Measurements from ENCODE around the gene EPHA10. TPM values are rescaled to one million over a fixed set of nuclear protein-coding genes. Genes with fewer than 3 reads are reported as not detected.

The EPHA10 gene
- total RNA-seq, 6 donors from 2014 or later = 0.76 to 1.7 (median 0.92) TPM; not detected in 2

DNA sequence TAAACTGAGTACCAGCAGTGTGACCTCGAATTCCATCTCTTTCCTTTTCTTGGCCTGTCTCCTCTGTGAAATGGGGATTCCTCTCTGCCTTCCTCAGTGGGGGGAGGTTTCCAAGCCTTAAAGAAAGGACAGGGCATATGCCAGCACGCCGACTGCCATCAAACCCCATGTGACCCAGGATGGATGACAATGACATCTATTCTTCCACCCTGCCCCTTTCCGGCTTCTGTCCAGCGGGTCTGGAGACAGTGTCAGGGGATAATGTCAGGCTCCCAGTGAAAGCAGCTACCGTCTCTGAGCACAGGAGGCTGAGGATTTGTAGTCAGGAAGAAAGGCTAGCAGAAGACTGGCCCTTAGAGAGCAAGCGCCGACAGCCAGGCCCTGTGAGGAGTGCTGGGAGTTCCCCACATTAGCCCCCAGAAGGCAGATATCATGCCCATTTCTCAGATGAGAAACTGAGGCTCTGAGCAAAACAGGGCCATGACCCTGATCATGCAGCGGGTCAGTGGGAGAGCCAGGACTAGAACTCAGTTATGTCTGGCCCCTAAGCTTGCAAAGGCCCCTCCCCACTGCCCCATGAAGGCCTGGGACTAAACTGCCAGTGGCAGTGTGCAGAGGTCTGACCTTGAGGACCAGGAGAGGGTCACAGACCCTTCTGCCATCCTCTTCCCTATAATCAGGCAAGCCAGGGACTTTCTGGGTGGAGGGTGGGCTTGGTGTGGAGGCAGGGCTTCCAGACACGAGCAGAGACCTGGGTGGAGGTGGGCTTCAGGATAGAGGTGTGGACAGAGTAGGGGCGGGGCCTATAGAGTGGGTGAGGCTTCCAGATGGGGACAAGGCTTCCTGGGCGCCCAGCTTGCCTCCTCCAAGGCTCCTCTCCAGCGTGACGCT, 42.5 kb downstream of the EPHA10 start:
- no peaks in the 10 kb centered on the region for H3K27me3 ChIP-seq
- 73 to 77% methylated on average over 11 to 14 of the region's 14 CpGs for WGBS, 2 donors
- ATAC-seq (ENCODE audit: low FRiP score in 2 of 2) (no peak), DNase-seq (no peak)
- H3K4me3 ChIP-seq = no peak overlapping the region
- no peaks in the 10 kb centered on the region for H3K36me3 ChIP-seq
- TF ChIP-seq, protein P1, sequence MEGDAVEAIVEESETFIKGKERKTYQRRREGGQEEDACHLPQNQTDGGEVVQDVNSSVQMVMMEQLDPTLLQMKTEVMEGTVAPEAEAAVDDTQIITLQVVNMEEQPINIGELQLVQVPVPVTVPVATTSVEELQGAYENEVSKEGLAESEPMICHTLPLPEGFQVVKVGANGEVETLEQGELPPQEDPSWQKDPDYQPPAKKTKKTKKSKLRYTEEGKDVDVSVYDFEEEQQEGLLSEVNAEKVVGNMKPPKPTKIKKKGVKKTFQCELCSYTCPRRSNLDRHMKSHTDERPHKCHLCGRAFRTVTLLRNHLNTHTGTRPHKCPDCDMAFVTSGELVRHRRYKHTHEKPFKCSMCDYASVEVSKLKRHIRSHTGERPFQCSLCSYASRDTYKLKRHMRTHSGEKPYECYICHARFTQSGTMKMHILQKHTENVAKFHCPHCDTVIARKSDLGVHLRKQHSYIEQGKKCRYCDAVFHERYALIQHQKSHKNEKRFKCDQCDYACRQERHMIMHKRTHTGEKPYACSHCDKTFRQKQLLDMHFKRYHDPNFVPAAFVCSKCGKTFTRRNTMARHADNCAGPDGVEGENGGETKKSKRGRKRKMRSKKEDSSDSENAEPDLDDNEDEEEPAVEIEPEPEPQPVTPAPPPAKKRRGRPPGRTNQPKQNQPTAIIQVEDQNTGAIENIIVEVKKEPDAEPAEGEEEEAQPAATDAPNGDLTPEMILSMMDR (IDR thresholded peaks at IDR 0.05) = no peak
- no peak for TF ChIP-seq POLR2A (IDR thresholded peaks at IDR 0.05)
- no peak for TF ChIP-seq EP300 (IDR thresholded peaks at IDR 0.05)
- no peak for TF ChIP-seq POLR2AphosphoS5 (IDR thresholded peaks at IDR 0.05)
- H3K4me1 ChIP-seq = no peaks in the 10 kb centered on the region
- H3K9me3 ChIP-seq = no peaks in the 10 kb centered on the region
- no peak overlapping the region for H3K27ac ChIP-seq

DNA sequence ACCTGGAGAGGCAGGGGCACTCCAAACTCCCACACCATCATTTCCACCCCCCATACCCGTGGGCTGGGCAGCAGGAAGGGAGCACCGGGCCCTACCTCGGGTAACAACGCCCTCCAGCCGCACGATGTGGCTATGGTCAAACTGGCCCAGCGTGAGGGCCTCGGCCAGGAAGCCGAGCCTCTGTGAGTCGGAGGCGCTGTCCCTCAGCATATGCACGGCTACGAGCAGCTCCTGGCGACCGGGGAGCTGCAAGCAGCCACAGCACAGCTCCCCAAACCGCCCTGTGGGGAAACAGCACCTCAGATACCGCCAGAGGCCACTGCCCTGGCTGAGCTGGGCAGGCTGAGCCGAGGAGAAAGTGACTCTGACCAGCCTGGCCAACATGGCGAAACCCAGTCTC, 43.4 kb downstream of the EPHA10 start:
- WGBS, 2 donors = 43 to 49% methylated on average over 8 to 19 of the region's 19 CpGs
- no peaks in the 10 kb centered on the region for H3K4me1 ChIP-seq
- DNase-seq = peak in 1 of 2 donors; percentile 55
- H3K4me3 ChIP-seq = no peak overlapping the region
- H3K9me3 ChIP-seq = no peaks in the 10 kb centered on the region
- H3K27ac ChIP-seq = no peak overlapping the region
- no peaks in the 10 kb centered on the region for H3K27me3 ChIP-seq
- no peaks in the 10 kb centered on the region for H3K36me3 ChIP-seq
- no peak for ATAC-seq (ENCODE audit: low FRiP score in 2 of 2)
- TF ChIP-seq, protein P1 (IDR thresholded peaks at IDR 0.05) = no peak
- TF ChIP-seq EP300 (IDR thresholded peaks at IDR 0.05) = no peak
- TF ChIP-seq POLR2AphosphoS5 (IDR thresholded peaks at IDR 0.05) = no peak
- TF ChIP-seq POLR2A (IDR thresholded peaks at IDR 0.05) = no peak

DNA sequence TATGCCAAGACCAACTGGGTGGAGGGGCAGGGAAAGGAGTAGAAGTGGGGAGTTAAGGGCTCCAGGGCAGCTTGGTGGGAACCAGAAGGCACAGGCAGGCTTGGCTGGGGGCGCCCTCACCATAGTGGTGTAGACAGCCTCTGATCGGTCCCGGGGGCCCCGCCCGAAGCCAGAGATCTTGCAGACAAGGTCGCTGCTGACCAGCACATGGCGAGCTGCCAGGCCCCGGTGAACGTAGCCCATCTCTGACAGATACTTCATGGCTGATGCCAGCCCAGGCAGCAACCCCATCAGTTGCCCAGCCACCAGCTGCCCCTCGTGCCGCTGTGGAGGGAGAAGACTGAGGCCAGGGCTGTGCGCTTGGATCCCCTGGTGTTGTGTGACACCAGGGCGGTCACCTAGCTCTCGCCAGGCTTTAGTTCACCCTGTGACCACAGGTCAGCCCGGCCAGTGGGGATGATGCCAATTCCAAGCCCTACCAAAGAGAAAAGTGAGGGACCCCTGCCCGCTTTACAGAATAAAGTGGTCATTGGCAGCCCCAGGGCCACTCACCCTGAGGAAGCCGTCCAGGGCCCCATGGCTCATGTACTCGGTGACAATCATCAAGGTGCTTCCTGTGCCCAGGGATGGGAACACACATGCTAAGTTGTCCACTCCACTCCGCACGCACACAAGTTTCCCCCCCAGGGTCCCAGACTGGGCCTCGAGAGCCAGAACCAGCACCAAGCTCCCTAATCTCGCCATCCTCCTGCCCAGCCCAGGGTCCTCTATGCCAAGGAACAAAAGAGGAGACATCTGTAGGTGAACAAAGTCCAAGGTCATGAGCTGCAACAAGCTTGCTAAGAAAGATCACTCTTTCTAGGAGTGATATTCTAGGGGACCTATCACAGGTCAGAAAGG, 44.4 kb downstream of the EPHA10 start:
- Histone ChIP-seq H3K36me3 (no peaks in the 10 kb centered on the region), H3K27ac (no peak overlapping the region), H3K4me1 (no peaks in the 10 kb centered on the region), H3K4me3 (no peak overlapping the region), H3K9me3 (no peaks in the 10 kb centered on the region), H3K27me3 (no peaks in the 10 kb centered on the region)
- TF ChIP-seq, protein P1 (IDR thresholded peaks at IDR 0.05) = no peak
- no peak for TF ChIP-seq EP300 (IDR thresholded peaks at IDR 0.05)
- no peak for TF ChIP-seq POLR2A (IDR thresholded peaks at IDR 0.05)
- no peak for TF ChIP-seq POLR2AphosphoS5 (IDR thresholded peaks at IDR 0.05)
- 83 to 84% methylated on average over 14 to 21 of the region's 22 CpGs for WGBS, 2 donors
- no peak for ATAC-seq (ENCODE audit: low FRiP score in 2 of 2)
- peak in 1 of 2 donors; percentile 84 for DNase-seq

DNA sequence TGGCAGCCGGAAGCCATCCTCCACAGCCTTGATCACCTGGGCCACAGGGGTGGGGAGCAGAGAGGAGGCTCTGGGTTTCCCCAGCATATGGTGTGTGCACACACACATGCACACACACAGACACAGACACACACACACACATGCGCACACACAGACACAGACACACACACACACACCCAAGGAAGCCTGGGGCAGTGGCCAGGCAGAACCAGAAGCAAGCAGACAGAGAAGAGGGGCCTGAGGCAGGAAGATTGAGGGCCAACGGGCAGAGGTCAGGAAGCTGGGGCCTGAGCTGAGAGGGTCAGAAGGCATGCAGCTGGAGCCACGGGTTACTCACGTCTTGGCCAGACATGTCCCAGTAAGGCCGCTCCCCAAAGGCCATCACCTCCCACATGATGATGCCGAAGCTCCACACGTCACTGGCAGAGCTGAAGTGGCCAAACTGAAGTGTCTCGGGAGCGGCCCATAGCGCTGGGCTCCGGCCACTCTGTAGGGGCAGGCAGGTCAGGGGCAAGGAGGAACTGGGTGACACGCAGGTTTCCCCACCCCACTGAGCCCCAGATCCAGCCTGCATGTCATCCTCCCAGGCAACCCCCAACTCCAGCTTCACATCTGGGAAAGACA, 45.2 kb downstream of the EPHA10 start:
- Histone ChIP-seq H3K4me3 (no peak overlapping the region), H3K9me3 (no peaks in the 10 kb centered on the region), H3K27ac (no peak overlapping the region), H3K36me3 (no peaks in the 10 kb centered on the region), H3K27me3 (no peaks in the 10 kb centered on the region), H3K4me1 (no peaks in the 10 kb centered on the region)
- peak in 1 of 2 donors; percentile 62 for DNase-seq
- ATAC-seq (ENCODE audit: low FRiP score in 2 of 2) = no peak
- TF ChIP-seq, protein P1 (IDR thresholded peaks at IDR 0.05) = no peak
- TF ChIP-seq POLR2AphosphoS5 (IDR thresholded peaks at IDR 0.05) (no peak), POLR2A (IDR thresholded peaks at IDR 0.05) (no peak), EP300 (IDR thresholded peaks at IDR 0.05) (no peak)
- WGBS, 2 donors = 69 to 77% methylated on average over 3 to 13 of the region's 13 CpGs
